ENCODE data around the gene IMMP1L. TPM values are rescaled to one million over a fixed set of nuclear protein-coding genes. Genes with fewer than 3 reads are reported as not detected.

The IMMP1L gene
- total and polyA plus RNA-seq, 10 of the 15 experiments (the other 5 are each of a cell fraction or from before 2014, with no cell fraction given), result 29.4 to 145 (median 85.8) TPM

DNA sequence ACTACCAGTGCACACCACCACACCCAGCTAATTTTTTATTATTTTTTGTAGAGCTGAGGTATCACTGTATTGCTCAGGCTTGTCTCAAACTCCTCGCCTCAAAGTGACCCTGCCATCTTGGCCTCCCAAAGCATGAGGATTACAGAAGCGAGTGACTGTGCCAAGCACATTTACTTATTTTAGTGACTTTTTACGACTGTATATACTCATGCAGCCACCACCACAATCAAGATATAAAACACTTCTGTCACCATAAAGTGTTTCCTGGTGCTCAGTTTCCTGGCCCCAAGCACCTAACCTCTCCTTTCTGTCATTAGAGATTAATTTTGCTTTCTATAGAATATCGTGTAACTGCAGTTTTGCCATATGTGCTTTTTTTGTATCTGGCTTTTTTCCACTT, 26.1 kb upstream of the IMMP1L start (continued):
- TF ChIP-seq, protein P1, sequence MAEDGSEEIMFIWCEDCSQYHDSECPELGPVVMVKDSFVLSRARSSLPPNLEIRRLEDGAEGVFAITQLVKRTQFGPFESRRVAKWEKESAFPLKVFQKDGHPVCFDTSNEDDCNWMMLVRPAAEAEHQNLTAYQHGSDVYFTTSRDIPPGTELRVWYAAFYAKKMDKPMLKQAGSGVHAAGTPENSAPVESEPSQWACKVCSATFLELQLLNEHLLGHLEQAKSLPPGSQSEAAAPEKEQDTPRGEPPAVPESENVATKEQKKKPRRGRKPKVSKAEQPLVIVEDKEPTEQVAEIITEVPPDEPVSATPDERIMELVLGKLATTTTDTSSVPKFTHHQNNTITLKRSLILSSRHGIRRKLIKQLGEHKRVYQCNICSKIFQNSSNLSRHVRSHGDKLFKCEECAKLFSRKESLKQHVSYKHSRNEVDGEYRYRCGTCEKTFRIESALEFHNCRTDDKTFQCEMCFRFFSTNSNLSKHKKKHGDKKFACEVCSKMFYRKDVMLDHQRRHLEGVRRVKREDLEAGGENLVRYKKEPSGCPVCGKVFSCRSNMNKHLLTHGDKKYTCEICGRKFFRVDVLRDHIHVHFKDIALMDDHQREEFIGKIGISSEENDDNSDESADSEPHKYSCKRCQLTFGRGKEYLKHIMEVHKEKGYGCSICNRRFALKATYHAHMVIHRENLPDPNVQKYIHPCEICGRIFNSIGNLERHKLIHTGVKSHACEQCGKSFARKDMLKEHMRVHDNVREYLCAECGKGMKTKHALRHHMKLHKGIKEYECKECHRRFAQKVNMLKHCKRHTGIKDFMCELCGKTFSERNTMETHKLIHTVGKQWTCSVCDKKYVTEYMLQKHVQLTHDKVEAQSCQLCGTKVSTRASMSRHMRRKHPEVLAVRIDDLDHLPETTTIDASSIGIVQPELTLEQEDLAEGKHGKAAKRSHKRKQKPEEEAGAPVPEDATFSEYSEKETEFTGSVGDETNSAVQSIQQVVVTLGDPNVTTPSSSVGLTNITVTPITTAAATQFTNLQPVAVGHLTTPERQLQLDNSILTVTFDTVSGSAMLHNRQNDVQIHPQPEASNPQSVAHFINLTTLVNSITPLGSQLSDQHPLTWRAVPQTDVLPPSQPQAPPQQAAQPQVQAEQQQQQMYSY (CRISPR knock-in tag; IDR thresholded peaks at IDR 0.05), result no peak
- TF ChIP-seq, protein P2, sequence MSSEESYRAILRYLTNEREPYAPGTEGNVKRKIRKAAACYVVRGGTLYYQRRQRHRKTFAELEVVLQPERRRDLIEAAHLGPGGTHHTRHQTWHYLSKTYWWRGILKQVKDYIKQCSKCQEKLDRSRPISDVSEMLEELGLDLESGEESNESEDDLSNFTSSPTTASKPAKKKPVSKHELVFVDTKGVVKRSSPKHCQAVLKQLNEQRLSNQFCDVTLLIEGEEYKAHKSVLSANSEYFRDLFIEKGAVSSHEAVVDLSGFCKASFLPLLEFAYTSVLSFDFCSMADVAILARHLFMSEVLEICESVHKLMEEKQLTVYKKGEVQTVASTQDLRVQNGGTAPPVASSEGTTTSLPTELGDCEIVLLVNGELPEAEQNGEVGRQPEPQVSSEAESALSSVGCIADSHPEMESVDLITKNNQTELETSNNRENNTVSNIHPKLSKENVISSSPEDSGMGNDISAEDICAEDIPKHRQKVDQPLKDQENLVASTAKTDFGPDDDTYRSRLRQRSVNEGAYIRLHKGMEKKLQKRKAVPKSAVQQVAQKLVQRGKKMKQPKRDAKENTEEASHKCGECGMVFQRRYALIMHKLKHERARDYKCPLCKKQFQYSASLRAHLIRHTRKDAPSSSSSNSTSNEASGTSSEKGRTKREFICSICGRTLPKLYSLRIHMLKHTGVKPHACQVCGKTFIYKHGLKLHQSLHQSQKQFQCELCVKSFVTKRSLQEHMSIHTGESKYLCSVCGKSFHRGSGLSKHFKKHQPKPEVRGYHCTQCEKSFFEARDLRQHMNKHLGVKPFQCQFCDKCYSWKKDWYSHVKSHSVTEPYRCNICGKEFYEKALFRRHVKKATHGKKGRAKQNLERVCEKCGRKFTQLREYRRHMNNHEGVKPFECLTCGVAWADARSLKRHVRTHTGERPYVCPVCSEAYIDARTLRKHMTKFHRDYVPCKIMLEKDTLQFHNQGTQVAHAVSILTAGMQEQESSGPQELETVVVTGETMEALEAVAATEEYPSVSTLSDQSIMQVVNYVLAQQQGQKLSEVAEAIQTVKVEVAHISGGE (CRISPR knock-in tag; IDR thresholded peaks at IDR 0.05), result no peak
- TF ChIP-seq CHD4 (IDR thresholded peaks at IDR 0.05), result no peak

DNA sequence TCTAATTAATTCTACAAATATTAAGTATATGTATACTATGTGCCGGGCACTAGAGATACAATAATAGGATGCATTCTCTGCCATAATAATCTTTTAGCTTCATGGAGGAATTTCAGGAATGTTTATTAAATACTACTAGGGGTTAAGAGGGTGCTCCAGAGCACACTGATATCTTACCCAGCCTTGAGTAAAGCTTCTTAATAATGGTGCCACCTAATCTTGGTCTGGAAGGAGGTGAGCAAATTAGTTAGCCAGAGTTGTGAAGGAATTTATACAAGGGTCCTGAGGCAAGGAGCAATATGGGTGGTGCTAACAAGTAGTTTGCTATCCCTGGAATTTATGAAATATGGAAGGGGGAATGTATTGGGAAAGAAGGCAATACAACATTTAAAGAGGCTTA, 21.9 kb upstream of the IMMP1L start:
- H3K4me1 ChIP-seq (ENCODE audit: control insufficient read depth, insufficient read depth, low read length), result no peaks in the 10 kb centered on the region
- no peaks in the 10 kb centered on the region for H3K79me2 ChIP-seq (ENCODE audit: control insufficient read depth, insufficient read depth, low read length)
- no peaks in the 10 kb centered on the region for H3K36me3 ChIP-seq (ENCODE audit: control insufficient read depth in 2 of 2, insufficient read depth in 2 of 2, low read length in 1 of 2)
- DNase-seq (ENCODE audit: low read depth, low spot score), result no peak
- no peak overlapping the region for H3K9ac ChIP-seq (ENCODE audit: control insufficient read depth, insufficient read depth, low read length)
- H3K4me3 ChIP-seq, result no peak overlapping the region
- SMC1A ChIA-PET (ENCODE audit: uncharacterized antibody, unreplicated experiment), result interaction anchor here (1.2 kb wide), 1 partner anchor 23 kb away, joined by 3 read pairs; no protein-coding TSS in a partner anchor
- intact Hi-C loops (cut with micrococcal nuclease; ENCODE audit: unreplicated experiment) (no loop called here), in situ Hi-C loops (cut with MboI) (no loop called here)
- FAIRE-seq, result no peak
- H3K9me3 ChIP-seq (replicated peaks; ENCODE audit: control insufficient read depth, insufficient read depth, low read length), result no peaks in the 10 kb centered on the region; the same call in 2 of the 3 replicates
- no TSS peak for BruUV-seq (replicated peaks)
- RAD21 ChIA-PET (ENCODE audit: unreplicated experiment), result no interaction called here
- H3K4me2 ChIP-seq (ENCODE audit: control insufficient read depth, insufficient read depth), result no peak overlapping the region
- WGBS (ENCODE audit: insufficient coverage, insufficient replicate concordance, low lambda C conversion rate, missing lambda C conversion rate), result 100% methylated on average over 1 of the region's 1 CpG
- H3K27me3 ChIP-seq (replicated peaks in 1 of 2; ENCODE audit: control insufficient read depth in 2 of 2, insufficient read depth in 2 of 2, low read length in 1 of 2), result no peaks in the 10 kb centered on the region
- H4K20me1 ChIP-seq (ENCODE audit: control insufficient read depth, insufficient read depth), result no peaks in the 10 kb centered on the region
- POLR2A ChIA-PET, result no interaction called here
- H2AFZ ChIP-seq (ENCODE audit: control insufficient read depth, low read depth, low read length), result no peak overlapping the region
- H3K27ac ChIP-seq (ENCODE audit: control insufficient read depth, insufficient read depth), result no peak overlapping the region
- no peak for ATAC-seq
- CTCF ChIA-PET, result interaction anchor here (0.5 kb wide), 1 partner anchor 56 kb away, joined by 3 read pairs; no protein-coding TSS in a partner anchor
- TF ChIP-seq, protein P3, sequence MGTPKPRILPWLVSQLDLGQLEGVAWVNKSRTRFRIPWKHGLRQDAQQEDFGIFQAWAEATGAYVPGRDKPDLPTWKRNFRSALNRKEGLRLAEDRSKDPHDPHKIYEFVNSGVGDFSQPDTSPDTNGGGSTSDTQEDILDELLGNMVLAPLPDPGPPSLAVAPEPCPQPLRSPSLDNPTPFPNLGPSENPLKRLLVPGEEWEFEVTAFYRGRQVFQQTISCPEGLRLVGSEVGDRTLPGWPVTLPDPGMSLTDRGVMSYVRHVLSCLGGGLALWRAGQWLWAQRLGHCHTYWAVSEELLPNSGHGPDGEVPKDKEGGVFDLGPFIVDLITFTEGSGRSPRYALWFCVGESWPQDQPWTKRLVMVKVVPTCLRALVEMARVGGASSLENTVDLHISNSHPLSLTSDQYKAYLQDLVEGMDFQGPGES (IDR thresholded peaks at IDR 0.05), result no peak
- TF ChIP-seq SMC3 (IDR thresholded peaks at IDR 0.05; ENCODE audit: borderline replicate concordance, low read length), result no peak
- no peak for TF ChIP-seq MEF2A (IDR thresholded peaks at IDR 0.05; ENCODE audit: insufficient read depth, low read depth, low read length)
- TF ChIP-seq HCFC1 (IDR thresholded peaks at IDR 0.05; ENCODE audit: low read length), result no peak
- TF ChIP-seq SMARCA5 (IDR thresholded peaks at IDR 0.05), result no peak
- no peak for TF ChIP-seq NRF1 (conservative IDR thresholded peaks at IDR 0.05; ENCODE audit: low read depth, low read length)
- TF ChIP-seq POLR2AphosphoS2 (IDR thresholded peaks at IDR 0.05; ENCODE audit: low read depth, low read length), result no peak
- TF ChIP-seq, protein P4, sequence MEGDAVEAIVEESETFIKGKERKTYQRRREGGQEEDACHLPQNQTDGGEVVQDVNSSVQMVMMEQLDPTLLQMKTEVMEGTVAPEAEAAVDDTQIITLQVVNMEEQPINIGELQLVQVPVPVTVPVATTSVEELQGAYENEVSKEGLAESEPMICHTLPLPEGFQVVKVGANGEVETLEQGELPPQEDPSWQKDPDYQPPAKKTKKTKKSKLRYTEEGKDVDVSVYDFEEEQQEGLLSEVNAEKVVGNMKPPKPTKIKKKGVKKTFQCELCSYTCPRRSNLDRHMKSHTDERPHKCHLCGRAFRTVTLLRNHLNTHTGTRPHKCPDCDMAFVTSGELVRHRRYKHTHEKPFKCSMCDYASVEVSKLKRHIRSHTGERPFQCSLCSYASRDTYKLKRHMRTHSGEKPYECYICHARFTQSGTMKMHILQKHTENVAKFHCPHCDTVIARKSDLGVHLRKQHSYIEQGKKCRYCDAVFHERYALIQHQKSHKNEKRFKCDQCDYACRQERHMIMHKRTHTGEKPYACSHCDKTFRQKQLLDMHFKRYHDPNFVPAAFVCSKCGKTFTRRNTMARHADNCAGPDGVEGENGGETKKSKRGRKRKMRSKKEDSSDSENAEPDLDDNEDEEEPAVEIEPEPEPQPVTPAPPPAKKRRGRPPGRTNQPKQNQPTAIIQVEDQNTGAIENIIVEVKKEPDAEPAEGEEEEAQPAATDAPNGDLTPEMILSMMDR (IDR thresholded peaks at IDR 0.05 in 2 of 3, conservative IDR thresholded peaks at IDR 0.05 in 1 of 3; ENCODE audit: control insufficient read depth in 2 of 3, extremely low read depth in 1 of 3, insufficient read depth in 1 of 3, low read depth in 3 of 3, low read length in 3 of 3), result no peak
- no peak for TF ChIP-seq WRNIP1 (IDR thresholded peaks at IDR 0.05; ENCODE audit: borderline replicate concordance, low read depth, low read length)

All from GM12878 (cell line).